Neural progenitor cell (in vitro differentiated cells): ENCODE measurements around the gene SLC9C2. TPM values are rescaled to one million over a fixed set of nuclear protein-coding genes. Genes with fewer than 3 reads are reported as not detected.

Experiments
- DNase-seq: peaks from one replicate; pipeline ENCODE4 v3.0.0-alpha.2; 2016; ENCODE audit warnings: low spot score
- H2AFZ ChIP-seq: fragments of 200-600 bp; sonication (generic); replicated peaks from 2 replicates; pipeline ENCODE4 v1.6.1; 2016; ENCODE audit warnings: antibody characterized with exemption
- H3F3A ChIP-seq: fragments of 200-600 bp; sonication (generic); 2 replicates; pipeline ENCODE4 v1.6.1; 2016; ENCODE audit warnings: antibody characterized with exemption, low read depth
- H3K27ac ChIP-seq: fragments of 200-600 bp; sonication (generic); 2 replicates; pipeline ENCODE4 v1.5.1; 2016; ENCODE audit warnings: mild to moderate bottlenecking
- H3K27me3 ChIP-seq: fragments of 200-600 bp; sonication (generic); 2 replicates; pipeline ENCODE4 v1.6.1; 2016; ENCODE audit warnings: mild to moderate bottlenecking, moderate library complexity
- H3K36me3 ChIP-seq: fragments of 200-600 bp; sonication (generic); 2 replicates; pipeline ENCODE4 v1.5.1; 2016
- H3K4me1 ChIP-seq: fragments of 200-600 bp; sonication (generic); 2 replicates; pipeline ENCODE4 v1.6.1; 2016; ENCODE audit warnings: mixed run types
- H3K4me2 ChIP-seq: fragments of 200-600 bp; sonication (generic); 2 replicates; pipeline ENCODE4 v1.6.1; 2016
- H3K4me3 ChIP-seq: fragments of 200-600 bp; sonication (generic); 2 replicates; pipeline ENCODE4 v1.5.1; 2016
- H3K79me2 ChIP-seq: fragments of 200-600 bp; sonication (generic); 2 replicates; pipeline ENCODE4 v1.6.1; 2016; ENCODE audit warnings: low read depth
- H3K9ac ChIP-seq: fragments of 200-600 bp; sonication (generic); 2 replicates; pipeline ENCODE4 v1.6.1; 2016
- H3K9me3 ChIP-seq: fragments of 200-600 bp; sonication (generic); 2 replicates; pipeline ENCODE4 v1.5.1; 2016; ENCODE audit warnings: low read depth
- H4K20me1 ChIP-seq: fragments of 200-600 bp; sonication (generic); 2 replicates; pipeline ENCODE4 v1.6.1; 2016; ENCODE audit warnings: low read depth
- H3K27ac Mint-ChIP-seq: 3 replicates; pipeline ENCODE4 v1.8.0; 2021; ENCODE audit warnings: mixed read lengths
- H3K27me3 Mint-ChIP-seq: 2 replicates; pipeline ENCODE4 v1.8.0; 2022; ENCODE audit warnings: low read depth, mild to moderate bottlenecking, inconsistent platforms, moderate library complexity, mixed read lengths; ENCODE audit not compliant: insufficient read depth
- H3K36me3 Mint-ChIP-seq: 3 replicates; pipeline ENCODE4 v1.8.0; 2021; ENCODE audit warnings: mixed read lengths
- H3K4me1 Mint-ChIP-seq: 3 replicates; pipeline ENCODE4 v1.8.0; 2021; ENCODE audit warnings: mixed read lengths
- H3K4me3 Mint-ChIP-seq: 3 replicates; pipeline ENCODE4 v1.8.0; 2021; ENCODE audit warnings: mild to moderate bottlenecking, moderate library complexity, mixed read lengths
- H3K9me3 Mint-ChIP-seq: 3 replicates; pipeline ENCODE4 v1.8.0; 2020; ENCODE audit warnings: mixed read lengths
- CTCF ChIP-seq: fragments of 200-600 bp; sonication (generic); IDR thresholded peaks from 2 replicates; pipeline ENCODE4 v1.5.1; 2017; ENCODE audit warnings: antibody characterized with exemption, mild to moderate bottlenecking
- EZH2 ChIP-seq: fragments of 200-600 bp; sonication (generic); IDR thresholded peaks from 2 replicates; pipeline ENCODE4 v1.6.1; 2017; ENCODE audit warnings: antibody characterized with exemption, mild to moderate bottlenecking, moderate library complexity
- EZH2phosphoT487 ChIP-seq: fragments of 200-600 bp; sonication (generic); IDR thresholded peaks from 2 replicates; pipeline ENCODE4 v1.6.1; 2017; ENCODE audit warnings: antibody characterized with exemption
- total RNA-seq: library from RNA; depleted of rRNA; stranded (reverse); fragments of >200 nt; gene quantifications from 2 replicates; pipeline ENCODE4 v1.2.3, GENCODE V29; 2015; ENCODE audit warnings: low replicate concordance

SLC9C2 gene
- total RNA-seq, 1 donor from 2014 or later: not detected

GRCh38 chr1:173459885-173460284 is 143.0 kb downstream of the SLC9C2 start:
- Histone ChIP-seq H3K79me2 (peaks cover 12% of the 10 kb centered on the region), H3K4me3 (no peak overlapping the region), H3K27ac (no peak overlapping the region), H3K9me3 (no peaks in the 10 kb centered on the region), H3K27me3 (no peaks in the 10 kb centered on the region), H3F3A (no peaks in the 10 kb centered on the region), H2AFZ (no peak overlapping the region), H4K20me1 (no peaks in the 10 kb centered on the region), H3K9ac (no peak overlapping the region), H3K4me1 (no peaks in the 10 kb centered on the region), H3K4me2 (no peak overlapping the region), H3K36me3 (no peaks in the 10 kb centered on the region)
- no peak overlapping the region for H3K27ac Mint-ChIP-seq
- no peaks in the 10 kb centered on the region for H3K4me1 Mint-ChIP-seq
- DNase-seq: no peak
- peaks cover 11% of the 10 kb centered on the region for H3K36me3 Mint-ChIP-seq
- TF ChIP-seq CTCF: no peak
- TF ChIP-seq EZH2phosphoT487: no peak
- TF ChIP-seq EZH2: no peak
- H3K9me3 Mint-ChIP-seq: peaks cover 16% of the 10 kb centered on the region
- no peak overlapping the region for H3K4me3 Mint-ChIP-seq
- H3K27me3 Mint-ChIP-seq: peaks cover 2% of the 10 kb centered on the region

GRCh38 chr1:173454966-173455524 is 147.8 kb downstream of the SLC9C2 start:
- no peaks in the 10 kb centered on the region for H3K4me1 Mint-ChIP-seq
- H3K4me3 Mint-ChIP-seq: no peak overlapping the region
- Histone ChIP-seq H3K9me3 (peaks cover 4% of the 10 kb centered on the region), H2AFZ (no peak overlapping the region), H3F3A (no peaks in the 10 kb centered on the region), H4K20me1 (no peaks in the 10 kb centered on the region), H3K36me3 (no peaks in the 10 kb centered on the region), H3K79me2 (peaks cover 7% of the 10 kb centered on the region), H3K9ac (no peak overlapping the region), H3K27me3 (no peaks in the 10 kb centered on the region), H3K4me3 (no peak overlapping the region), H3K4me1 (no peaks in the 10 kb centered on the region), H3K27ac (no peak overlapping the region), H3K4me2 (no peak overlapping the region)
- H3K9me3 Mint-ChIP-seq: no peaks in the 10 kb centered on the region
- no peak overlapping the region for H3K27ac Mint-ChIP-seq
- no peak for TF ChIP-seq CTCF
- TF ChIP-seq EZH2phosphoT487: no peak
- no peak for TF ChIP-seq EZH2
- H3K36me3 Mint-ChIP-seq: peaks cover 3% of the 10 kb centered on the region
- no peak for DNase-seq
- no peaks in the 10 kb centered on the region for H3K27me3 Mint-ChIP-seq

GRCh38 chr1:173453982-173454381 is 148.9 kb downstream of the SLC9C2 start:
- DNase-seq: no peak
- Histone ChIP-seq H3K27me3 (no peaks in the 10 kb centered on the region), H4K20me1 (no peaks in the 10 kb centered on the region), H3F3A (peaks cover 4% of the 10 kb centered on the region), H3K4me2 (no peak overlapping the region), H3K79me2 (peaks cover 7% of the 10 kb centered on the region), H3K36me3 (no peaks in the 10 kb centered on the region), H3K4me1 (peaks cover 8% of the 10 kb centered on the region), H3K27ac (no peak overlapping the region), H3K9ac (no peak overlapping the region), H3K9me3 (peaks cover 4% of the 10 kb centered on the region), H3K4me3 (no peak overlapping the region), H2AFZ (no peak overlapping the region)
- TF ChIP-seq EZH2: no peak
- Mint-ChIP-seq H3K4me1 (no peaks in the 10 kb centered on the region), H3K36me3 (no peaks in the 10 kb centered on the region), H3K9me3 (no peaks in the 10 kb centered on the region), H3K4me3 (no peak overlapping the region), H3K27me3 (no peaks in the 10 kb centered on the region), H3K27ac (no peak overlapping the region)

GRCh38 chr1:173451981-173452380 is 150.9 kb downstream of the SLC9C2 start:
- Mint-ChIP-seq H3K4me1 (no peaks in the 10 kb centered on the region), H3K36me3 (peaks cover 2% of the 10 kb centered on the region), H3K27me3 (no peaks in the 10 kb centered on the region), H3K27ac (no peak overlapping the region), H3K4me3 (no peak overlapping the region), H3K9me3 (peaks cover 7% of the 10 kb centered on the region)
- Histone ChIP-seq H4K20me1 (no peaks in the 10 kb centered on the region), H3F3A (peaks cover 8% of the 10 kb centered on the region), H3K36me3 (peaks cover 11% of the 10 kb centered on the region), H2AFZ (no peak overlapping the region), H3K79me2 (peaks cover 15% of the 10 kb centered on the region), H3K27ac (no peak overlapping the region), H3K27me3 (no peaks in the 10 kb centered on the region), H3K9me3 (peaks cover 13% of the 10 kb centered on the region), H3K4me2 (no peak overlapping the region), H3K9ac (no peak overlapping the region), H3K4me3 (no peak overlapping the region), H3K4me1 (peaks cover 8% of the 10 kb centered on the region)
- DNase-seq: no peak
- no peak for TF ChIP-seq EZH2phosphoT487
- TF ChIP-seq EZH2: no peak
- no peak for TF ChIP-seq CTCF
